Dermis microvascular lymphatic vessel endothelial cell (primary cell): ENCODE measurements around the gene IGF2R. TPM values are rescaled to one million over a fixed set of nuclear protein-coding genes. Genes with fewer than 3 reads are reported as not detected.
"Not testable (repeated sequence)": the region's sequence is repeated elsewhere in the genome, so short reads cannot be mapped to it uniquely, and the experiment has no call there.

Source experiments
- DNase-seq, 2 donors: peaks; one replicate each; pipeline versions ENCODE4 v3.0.0 to v3.0.0-alpha.2; 2010; ENCODE audit warnings: low read depth in 2 of 2
- total RNA-seq: library from RNA; depleted of rRNA; stranded (reverse); fragments of >200 nt; gene quantifications from 2 replicates; pipeline ENCODE4 v1.2.1, GENCODE V29; 2014

Gene IGF2R
- total RNA-seq, 1 donor from 2014 or later: 81.4 TPM

GRCh38 chr6:160121558-160121957 is 152.7 kb downstream of the IGF2R start, which contains the start of gene SLC22A1:
TSS of gene SLC22A1 (plus strand) at chr6:160121815. CDS start at chr6:160121936, 121 bp downstream.
- no peak for DNase-seq

GRCh38 chr6:160121981-160122380 is 153.1 kb downstream of the IGF2R start:
- DNase-seq: no peak

- no peak for DNase-seq
Measured at GRCh38 chr6:160122744-160123143, 153.9 kb downstream of the IGF2R start.

DNA sequence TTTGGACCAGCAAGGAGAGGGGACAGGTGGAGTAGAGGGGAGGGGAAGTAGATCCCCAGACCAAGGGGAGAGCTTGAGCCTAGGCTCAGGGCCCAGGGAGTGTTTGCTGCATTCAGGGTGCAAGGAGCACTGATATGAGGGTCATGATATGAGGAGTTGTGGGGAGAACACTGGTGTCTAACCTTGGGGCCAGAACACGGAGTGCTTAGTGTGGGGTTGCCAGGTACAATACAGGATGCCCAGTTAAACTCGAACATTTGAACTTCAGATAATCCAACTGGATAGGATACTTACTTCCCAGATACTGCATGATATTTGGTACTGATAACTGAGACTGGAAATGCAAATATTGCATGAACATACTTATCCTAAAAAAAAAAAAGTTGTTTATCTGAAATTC is 155.1 kb downstream of the IGF2R start:
- no peak for DNase-seq

DNA sequence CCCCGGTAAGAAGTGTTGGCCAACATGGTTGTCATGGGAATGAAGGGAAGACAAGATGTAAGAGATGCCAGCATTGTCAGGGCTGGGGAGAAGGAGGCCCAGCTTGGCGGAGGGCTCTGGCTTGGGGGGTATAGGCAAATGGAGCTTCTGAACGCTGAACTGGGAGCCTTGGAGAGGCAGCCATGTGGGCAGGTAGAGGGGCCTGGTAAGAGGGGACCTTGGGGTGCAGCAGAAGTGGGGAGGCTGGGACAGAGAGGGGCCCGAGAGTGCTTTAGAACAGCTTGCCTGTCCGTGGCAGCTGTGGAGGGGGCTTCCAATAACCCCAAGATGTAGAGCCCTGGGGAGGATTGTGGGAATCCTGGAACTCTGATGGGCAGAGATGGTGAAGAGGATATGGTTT is 155.7 kb downstream of the IGF2R start:
- no peak for DNase-seq

DNA sequence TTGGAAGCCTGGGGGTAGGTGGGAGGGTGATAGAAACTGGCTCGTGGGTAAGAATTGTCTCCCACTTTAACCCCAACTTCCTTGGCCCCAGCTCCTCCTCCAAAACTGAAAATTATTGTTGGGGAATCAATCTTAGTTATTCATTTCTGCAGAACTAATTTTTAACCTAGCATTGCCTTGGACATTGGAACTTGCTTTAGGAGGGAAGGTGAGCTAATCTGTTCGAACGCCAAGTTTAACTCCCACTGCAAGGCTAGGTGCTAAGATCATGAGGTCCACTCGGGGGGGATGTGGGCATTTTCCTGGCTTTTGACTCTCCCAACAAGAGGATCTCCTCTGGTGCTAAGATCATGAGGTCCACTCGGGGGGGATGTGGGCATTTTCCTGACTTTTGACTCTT is 156.2 kb downstream of the IGF2R start:
- not testable (repeated sequence) for DNase-seq

DNA sequence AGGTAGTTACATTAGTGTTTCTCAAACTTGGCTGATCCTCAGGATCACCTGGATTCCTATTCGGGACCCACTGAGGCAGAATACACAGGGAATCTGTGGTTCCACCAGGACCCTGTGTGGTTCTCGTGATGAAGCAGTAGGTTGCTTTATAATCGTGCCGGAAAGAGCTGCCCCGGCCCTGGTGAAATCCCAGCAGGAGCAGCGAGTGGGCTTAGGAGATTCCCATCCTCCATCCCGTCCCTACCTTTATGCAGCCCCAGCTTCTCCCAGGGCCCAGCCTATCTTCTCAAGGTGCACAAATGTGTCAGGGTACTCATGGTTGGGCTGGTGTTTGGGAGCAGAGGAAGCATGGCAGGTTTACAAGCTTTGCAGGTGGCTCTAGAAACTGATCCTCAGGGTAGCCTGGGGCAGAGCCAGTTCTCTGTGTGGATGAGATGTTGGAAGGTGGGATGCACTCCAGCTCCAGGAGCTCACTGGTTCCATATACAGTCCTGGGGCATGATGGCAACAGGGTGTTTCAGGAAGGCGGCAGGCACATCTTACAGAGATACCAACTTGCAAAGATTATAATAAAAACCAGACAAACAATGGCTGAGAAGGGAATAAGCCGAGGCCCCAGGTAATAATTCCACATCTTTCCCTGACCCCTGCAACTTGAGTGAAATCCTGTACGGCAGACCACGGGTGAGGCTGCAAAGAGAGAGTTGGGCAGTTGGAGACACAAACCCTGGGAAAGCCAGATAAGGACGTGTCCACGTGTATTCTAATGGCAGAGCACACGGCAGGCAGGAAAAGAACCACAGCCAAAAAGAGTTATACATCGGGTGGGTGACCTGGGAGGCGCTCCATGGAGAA is 158.6 kb downstream of the IGF2R start:
- no peak for DNase-seq

DNA sequence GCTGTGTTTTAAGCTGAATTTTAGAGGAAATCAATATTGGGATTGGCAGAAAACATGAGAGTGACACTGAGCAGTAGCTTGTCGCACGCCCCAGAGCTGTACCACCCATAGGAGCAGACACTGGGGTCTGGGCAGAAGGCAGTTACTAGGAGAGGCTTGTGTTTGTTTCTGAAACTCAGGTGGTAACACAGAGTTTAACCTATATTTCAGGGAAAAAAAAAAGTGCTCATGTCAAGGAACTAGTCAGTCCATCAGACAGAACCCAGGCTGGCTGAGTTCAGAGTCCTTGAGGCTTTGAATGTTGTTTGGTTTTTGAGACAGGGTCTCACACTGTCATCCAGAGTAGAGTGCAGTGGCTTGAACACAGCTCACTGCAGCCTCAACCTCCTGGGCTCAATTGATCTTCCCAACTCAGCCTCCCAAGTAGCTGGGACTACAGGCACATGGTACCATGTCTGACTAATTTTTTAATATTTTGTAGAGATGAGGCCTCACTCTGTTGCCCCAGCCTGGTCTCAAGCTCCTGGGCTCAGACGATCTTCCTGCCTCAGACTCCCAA is 159.3 kb downstream of the IGF2R start:
- DNase-seq: no peak

DNA sequence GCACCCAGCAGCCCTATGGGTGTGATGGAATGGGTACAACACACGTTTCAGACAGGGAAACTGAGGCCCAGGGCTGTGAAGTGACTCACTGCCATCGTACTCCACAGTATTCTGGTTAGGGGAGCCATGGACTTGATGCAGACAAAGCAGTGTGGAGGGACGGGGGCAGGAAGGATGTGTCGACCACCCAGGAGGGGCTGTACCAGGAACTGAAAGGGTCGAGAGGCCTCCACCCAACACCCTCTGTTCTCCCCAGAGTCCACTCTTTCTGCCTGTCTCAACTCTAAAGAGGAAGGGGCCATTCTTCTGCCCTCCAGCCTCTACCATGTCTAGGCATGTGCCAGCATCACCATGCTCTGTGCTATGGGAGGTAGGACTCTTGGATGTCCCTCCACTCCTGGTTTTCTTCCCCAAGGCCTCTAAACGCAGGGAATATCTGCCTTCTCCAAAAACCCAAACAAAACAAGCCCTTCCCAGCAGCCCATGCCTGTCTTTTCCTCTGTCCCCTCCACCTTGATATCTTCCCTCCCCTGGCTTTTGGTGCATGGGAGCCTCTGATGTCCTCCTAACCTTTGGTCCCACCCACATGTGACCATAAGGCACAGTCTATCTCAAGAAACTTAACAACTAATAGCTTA is 160.1 kb downstream of the IGF2R start:
- no peak for DNase-seq

DNA sequence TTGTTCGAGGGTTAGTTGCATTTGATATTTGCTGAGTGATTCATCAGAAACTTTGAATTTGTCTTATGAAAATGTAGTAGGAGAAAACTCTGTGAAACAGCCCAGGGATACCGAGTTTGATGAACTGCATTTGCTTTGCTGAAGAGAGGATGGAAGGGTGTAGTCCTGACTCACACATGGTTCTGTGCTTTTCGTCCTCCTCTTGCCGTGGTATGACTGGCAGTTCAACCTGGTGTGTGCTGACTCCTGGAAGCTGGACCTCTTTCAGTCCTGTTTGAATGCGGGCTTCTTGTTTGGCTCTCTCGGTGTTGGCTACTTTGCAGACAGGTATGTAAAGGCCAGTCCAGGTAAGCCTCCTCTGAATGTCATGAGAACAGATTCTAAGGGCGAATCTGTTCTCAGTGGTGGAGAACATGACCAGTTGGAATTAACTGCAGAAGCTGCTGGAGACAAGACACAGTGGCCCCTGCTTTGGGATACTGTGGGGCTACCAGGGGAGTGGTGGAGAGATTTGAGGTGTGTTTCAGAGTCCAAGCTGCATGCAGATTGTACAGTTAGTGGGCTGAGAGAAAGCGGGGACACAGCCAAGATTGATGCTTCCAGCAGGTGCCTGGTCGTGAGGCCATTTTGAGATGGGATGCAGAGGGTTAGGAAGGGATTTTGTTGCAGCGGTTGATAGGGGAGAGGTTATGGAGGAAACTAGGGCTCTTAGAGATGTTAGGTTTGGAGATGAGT is 161.2 kb downstream of the IGF2R start:
- DNase-seq: no peak

DNA sequence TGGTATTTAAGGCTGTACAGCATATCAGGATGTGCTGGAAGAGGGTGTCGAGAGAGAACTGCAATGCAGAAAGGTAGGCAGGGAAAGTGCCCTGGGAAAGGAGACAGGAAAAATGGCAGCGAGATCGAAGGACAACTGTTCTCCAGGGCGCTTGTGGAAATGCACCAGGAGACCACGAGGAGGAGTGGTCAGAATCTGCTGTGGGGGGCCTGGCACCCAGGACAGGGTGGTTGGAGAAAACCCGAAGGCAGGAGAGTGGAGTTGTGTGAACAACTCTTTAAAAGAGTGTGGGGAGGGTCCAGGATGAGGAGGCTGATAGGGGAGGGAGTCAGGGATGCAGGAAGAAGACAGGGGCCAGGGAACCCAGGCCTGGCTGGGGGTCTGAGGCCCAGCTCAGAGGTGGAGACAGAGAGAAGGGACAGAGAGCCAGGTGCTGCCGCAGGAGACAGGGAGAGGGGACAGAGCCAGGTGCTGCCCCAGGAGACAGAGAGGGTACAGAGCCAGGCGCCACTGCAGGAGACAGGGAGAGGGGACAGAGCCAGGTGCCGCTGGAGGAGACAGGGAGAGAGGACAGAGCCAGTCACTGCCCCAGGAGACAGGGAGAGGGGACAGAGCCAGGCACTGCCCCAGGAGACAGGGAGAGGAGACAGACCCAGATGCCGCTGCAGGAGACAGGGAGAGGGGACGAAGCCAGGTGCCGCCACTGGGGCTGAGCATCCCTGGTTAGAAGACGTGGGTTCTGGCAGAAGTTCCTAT is 162.0 kb downstream of the IGF2R start:
- DNase-seq: no peak

DNA sequence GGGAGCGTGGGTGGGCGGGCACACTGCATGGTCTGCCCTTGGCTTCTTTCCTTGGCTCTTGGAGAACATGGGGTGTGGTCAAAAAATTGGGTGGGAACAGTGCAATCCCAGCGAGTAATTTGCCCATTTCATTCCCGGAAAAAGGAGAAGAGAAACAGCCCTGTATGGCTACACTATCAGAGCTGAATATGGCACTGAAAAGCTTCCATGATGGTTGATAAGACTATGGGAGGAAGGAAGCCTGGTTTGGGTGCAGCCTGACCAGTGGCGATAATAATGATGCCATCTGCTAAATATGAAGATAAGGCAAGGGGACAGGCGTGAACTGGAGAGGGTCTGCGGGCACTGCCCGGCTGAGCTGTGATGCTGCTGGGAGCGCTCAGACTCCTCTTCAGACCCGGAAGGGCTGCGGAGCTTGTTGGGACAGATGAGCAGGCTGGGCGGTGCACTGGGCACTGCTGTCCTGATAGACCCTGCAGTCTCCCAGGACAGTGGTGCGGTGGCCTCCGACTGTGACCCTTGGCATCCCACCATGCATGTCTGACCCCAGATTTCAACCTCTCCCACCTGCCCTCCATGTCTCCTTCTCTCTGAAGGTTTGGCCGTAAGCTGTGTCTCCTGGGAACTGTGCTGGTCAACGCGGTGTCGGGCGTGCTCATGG is 162.9 kb downstream of the IGF2R start:
- no peak for DNase-seq

DNA sequence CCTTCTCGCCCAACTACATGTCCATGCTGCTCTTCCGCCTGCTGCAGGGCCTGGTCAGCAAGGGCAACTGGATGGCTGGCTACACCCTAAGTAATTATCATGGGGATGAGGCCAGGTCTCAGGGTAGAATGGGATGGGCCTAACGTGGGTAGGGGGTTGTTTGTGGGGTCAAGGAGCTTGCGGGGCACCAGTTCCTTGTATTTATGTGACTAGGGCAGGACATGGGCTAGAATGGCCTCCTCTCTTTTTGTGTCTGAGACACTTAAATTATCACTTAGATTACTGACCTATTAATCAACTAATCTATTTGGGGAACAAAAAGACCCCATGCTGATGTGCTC is 163.4 kb downstream of the IGF2R start:
- no peak for DNase-seq

- no peak for DNase-seq
Measured at GRCh38 chr6:160132776-160133338, 164.0 kb downstream of the IGF2R start.

DNA sequence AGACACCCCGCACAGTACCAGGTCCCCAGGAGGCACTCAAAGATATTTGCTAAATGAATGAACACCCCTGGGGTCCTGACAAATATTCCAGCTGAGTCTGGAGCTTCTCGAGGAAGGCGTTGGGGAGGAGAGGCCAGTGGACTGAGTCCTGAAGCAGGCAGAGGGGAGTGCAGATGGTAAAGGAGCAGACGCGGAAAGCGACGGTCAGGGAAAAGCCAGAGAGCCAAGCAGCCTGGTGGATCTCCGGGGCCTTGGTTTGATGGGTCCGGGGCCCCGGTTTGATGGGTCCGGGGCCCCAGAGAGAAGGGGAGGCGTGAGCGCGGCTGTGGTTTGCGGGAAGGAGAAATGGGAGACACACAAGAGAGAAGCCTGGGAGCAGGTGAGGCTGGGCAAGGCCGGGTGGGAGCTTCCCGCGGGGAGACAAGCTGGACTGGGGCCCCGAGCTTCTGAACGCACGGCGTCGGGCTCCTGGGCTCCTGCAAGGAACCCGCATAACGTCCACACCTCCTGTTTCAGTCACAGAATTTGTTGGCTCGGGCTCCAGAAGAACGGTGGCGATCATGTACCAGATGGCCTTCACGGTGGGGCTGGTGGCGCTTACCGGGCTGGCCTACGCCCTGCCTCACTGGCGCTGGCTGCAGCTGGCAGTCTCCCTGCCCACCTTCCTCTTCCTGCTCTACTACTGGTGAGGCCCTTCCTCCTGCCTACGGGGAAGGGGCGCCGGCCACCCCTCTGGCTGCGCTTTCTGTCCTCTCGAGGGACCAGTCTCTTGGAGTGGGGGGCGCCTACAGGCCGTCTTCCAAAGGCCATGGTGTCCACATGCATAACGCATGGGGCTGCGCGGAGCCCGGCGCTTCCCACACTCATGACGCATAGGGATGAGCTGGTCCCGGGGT is 164.8 kb downstream of the IGF2R start:
- DNase-seq: no peak

- not testable (repeated sequence) for DNase-seq
Measured at GRCh38 chr6:160134337-160134751, 165.5 kb downstream of the IGF2R start.

GRCh38 chr6:160134779-160135547 is 166.1 kb downstream of the IGF2R start:
- no peak for DNase-seq

DNA sequence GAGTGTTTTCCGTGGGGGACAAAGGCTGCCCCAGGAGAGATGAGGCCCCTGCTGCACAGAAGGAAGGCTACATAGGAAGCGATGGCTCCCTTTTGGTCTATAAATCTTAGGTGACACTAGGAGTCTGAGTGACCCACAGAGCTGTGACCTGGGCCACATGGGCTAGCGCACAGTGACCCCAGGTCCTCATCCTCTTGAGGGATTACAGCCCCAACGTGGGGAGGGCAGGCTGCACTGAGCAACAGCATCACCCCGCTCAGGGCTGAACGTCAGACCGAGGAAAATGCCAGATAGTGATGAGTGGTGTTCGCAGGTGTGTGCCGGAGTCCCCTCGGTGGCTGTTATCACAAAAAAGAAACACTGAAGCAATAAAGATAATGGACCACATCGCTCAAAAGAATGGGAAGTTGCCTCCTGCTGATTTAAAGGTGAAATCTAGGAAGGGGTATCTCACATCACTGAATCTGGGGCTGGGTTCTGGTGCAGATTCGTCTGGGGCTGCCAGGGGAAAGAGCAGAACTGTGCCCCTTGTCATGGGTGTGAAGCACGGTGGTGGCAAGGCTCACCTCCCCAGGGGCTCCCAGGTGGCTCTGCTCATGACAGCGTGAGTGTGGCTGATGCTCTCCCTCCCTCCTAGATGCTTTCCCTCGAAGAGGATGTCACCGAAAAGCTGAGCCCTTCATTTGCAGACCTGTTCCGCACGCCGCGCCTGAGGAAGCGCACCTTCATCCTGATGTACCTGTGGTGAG is 167.2 kb downstream of the IGF2R start:
- no peak for DNase-seq
